MCF 10A (cell line): Measurements from ENCODE around the gene SLC38A3. TPM values are rescaled to one million over a fixed set of nuclear protein-coding genes. Genes with fewer than 3 reads are reported as not detected.

ENCODE experiments used
- BruUV-seq: library from RNA; stranded (reverse); fragments of 400-500 nt; replicated peaks from 2 replicates; lab custom pipeline; 2021; lab: Mats Ljungman, UMichigan
- CTCF ChIA-PET: fragments of 300-600 bp; sonication (Branson Sonifier 250); formaldehyde crosslinking; extraction: SDS; loops from one replicate; lab custom pipeline; 2021; ENCODE audit warnings: antibody characterized with exemption, inconsistent platforms; lab: Yijun Ruan, JAX
- POLR2A ChIA-PET: fragments of 300-600, 350-650 bp; sonication (Branson Sonifier 250); formaldehyde crosslinking; extraction: SDS; loops from one replicate; lab custom pipeline; 2020; ENCODE audit warnings: antibody characterized with exemption, inconsistent platforms; lab: Yijun Ruan, JAX
- DNase-seq: peaks from one replicate; pipeline ENCODE4 v3.0.0-alpha.2; 2018; ENCODE audit not compliant: unreplicated experiment
- H3K27ac Mint-ChIP-seq: one replicate; pipeline ENCODE4 v1.8.0; 2022; ENCODE audit warnings: mild to moderate bottlenecking, low read depth, mixed read lengths; ENCODE audit not compliant: unreplicated experiment
- H3K27me3 Mint-ChIP-seq: one replicate; pipeline ENCODE4 v1.8.0; 2022; ENCODE audit warnings: mixed read lengths; ENCODE audit not compliant: insufficient read depth, unreplicated experiment
- H3K36me3 Mint-ChIP-seq: one replicate; pipeline ENCODE4 v1.8.0; 2022; ENCODE audit warnings: mild to moderate bottlenecking, moderate library complexity, mixed read lengths; ENCODE audit not compliant: insufficient read depth, unreplicated experiment
- H3K4me1 Mint-ChIP-seq: one replicate; pipeline ENCODE4 v1.8.0; 2022; ENCODE audit warnings: mixed read lengths; ENCODE audit not compliant: insufficient read depth, unreplicated experiment
- H3K4me3 Mint-ChIP-seq: one replicate; pipeline ENCODE4 v1.8.0; 2022; ENCODE audit warnings: mild to moderate bottlenecking, moderate library complexity, mixed read lengths; ENCODE audit not compliant: unreplicated experiment
- H3K9me3 Mint-ChIP-seq: one replicate; pipeline ENCODE4 v1.8.0; 2022; ENCODE audit warnings: mixed read lengths; ENCODE audit not compliant: unreplicated experiment
- CTCF ChIP-seq: fragments of 200-600 bp; IDR thresholded peaks from one replicate; pipeline ENCODE4 v1.8.0; 2022; ENCODE audit warnings: antibody characterized with exemption, mild to moderate bottlenecking; ENCODE audit not compliant: unreplicated experiment
- intact Hi-C: fragments of 100-400 bp; cut with micrococcal nuclease; formaldehyde crosslinking; loops from 2 replicates; pipeline ENCODE4 v1.14.1; 2022
- total RNA-seq: library from RNA; stranded (reverse); gene quantifications from 2 replicates; pipeline ENCODE4 v1.2.3, GENCODE V29; 2022

SLC38A3 gene
- total RNA-seq, 1 experiment from 2014 or later: not detected

GRCh38 chr3:50211930-50212329 is 6.9 kb downstream of the SLC38A3 start:
- ChIA-PET POLR2A (interaction anchor here (1.2 kb wide), 1 partner anchor 14 kb away, joined by 3 read pairs; no protein-coding TSS in a partner anchor), CTCF (interaction anchor here (0.7 to 1.6 kb wide), 7 partner anchors 9 to 35 kb away, joined by 3 to 11 read pairs (median 3); no protein-coding TSS in a partner anchor)
- H3K27ac Mint-ChIP-seq: no peak overlapping the region
- no peak overlapping the region for H3K4me3 Mint-ChIP-seq
- TF ChIP-seq CTCF: no peak
- DNase-seq: no peak
- H3K27me3 Mint-ChIP-seq: no peaks in the 10 kb centered on the region
- no peaks in the 10 kb centered on the region for H3K4me1 Mint-ChIP-seq
- BruUV-seq: no TSS peak
- intact Hi-C loops: no loop called here
- no peaks in the 10 kb centered on the region for H3K9me3 Mint-ChIP-seq
- H3K36me3 Mint-ChIP-seq: no peaks in the 10 kb centered on the region

- Mint-ChIP-seq H3K27me3 (no peaks in the 10 kb centered on the region), H3K36me3 (no peaks in the 10 kb centered on the region), H3K9me3 (no peaks in the 10 kb centered on the region), H3K4me1 (no peaks in the 10 kb centered on the region), H3K4me3 (no peak overlapping the region), H3K27ac (no peak overlapping the region)
- POLR2A ChIA-PET: no interaction called here
- BruUV-seq: no TSS peak
- CTCF ChIA-PET: interaction anchor here (0.7 to 1.4 kb wide), 5 partner anchors 15 to 72 kb away, joined by 3 to 5 read pairs (median 3); no protein-coding TSS in a partner anchor
- intact Hi-C loops: no loop called here
- DNase-seq: no peak
- TF ChIP-seq CTCF: no peak
Measured at GRCh38 chr3:50212502-50212901, 7.4 kb downstream of the SLC38A3 start.

- Mint-ChIP-seq H3K4me3 (no peak overlapping the region), H3K9me3 (no peaks in the 10 kb centered on the region), H3K27ac (no peak overlapping the region), H3K27me3 (no peaks in the 10 kb centered on the region), H3K4me1 (no peaks in the 10 kb centered on the region), H3K36me3 (no peaks in the 10 kb centered on the region)
- no peak for TF ChIP-seq CTCF
- CTCF ChIA-PET: interaction anchor here (0.5 to 1.4 kb wide), 3 partner anchors 14 to 72 kb away, joined by 3 read pairs; no protein-coding TSS in a partner anchor
- intact Hi-C loops: no loop called here
- no TSS peak for BruUV-seq
- DNase-seq: no peak
- POLR2A ChIA-PET: no interaction called here
Measured at GRCh38 chr3:50212971-50213370, 7.9 kb downstream of the SLC38A3 start.

- Mint-ChIP-seq H3K4me1 (no peaks in the 10 kb centered on the region), H3K9me3 (no peaks in the 10 kb centered on the region), H3K4me3 (no peak overlapping the region), H3K36me3 (no peaks in the 10 kb centered on the region), H3K27ac (no peak overlapping the region), H3K27me3 (no peaks in the 10 kb centered on the region)
- ChIA-PET POLR2A (no interaction called here), CTCF (interaction anchor here (0.5 to 1.1 kb wide), 3 partner anchors 19 to 71 kb away, joined by 3 to 4 read pairs (median 3); no protein-coding TSS in a partner anchor)
- no peak for TF ChIP-seq CTCF
- intact Hi-C loops: no loop called here
- DNase-seq: no peak
- no TSS peak for BruUV-seq
Measured at GRCh38 chr3:50213373-50213772, 8.3 kb downstream of the SLC38A3 start.
